Sigmoid colon (tissue), 4 donors: ENCODE measurements around the gene RPS19BP1.

Experiments used
- EP300 ChIP-seq, 4 donors: sonication (generic); formaldehyde crosslinking; IDR thresholded peaks; one replicate each; pipeline ENCODE4 v1.6.1; 2017; ENCODE audit warnings: antibody characterized with exemption in 4 of 4
- POLR2A ChIP-seq, 2 donors: fragments of 450-650 bp; IDR thresholded peaks; one replicate each; pipeline ENCODE4 v1.6.1; 2016; ENCODE audit warnings: antibody characterized with exemption in 2 of 2, mild to moderate bottlenecking in 2 of 2, moderate library complexity in 2 of 2
- POLR2AphosphoS5 ChIP-seq, 4 donors: sonication (generic); formaldehyde crosslinking; IDR thresholded peaks; one replicate each; pipeline ENCODE4 v1.6.1; 2017; ENCODE audit warnings: antibody characterized with exemption in 4 of 4
- TF ChIP-seq, protein P1 (sequence below), 4 experiments: fragments of 450-650 bp in 3 of 4; fragments of 200-600 bp in 1 of 4; IDR thresholded peaks; one replicate each; pipeline ENCODE4 v1.5.1; 2016 to 2019; ENCODE audit warnings: antibody characterized with exemption in 4 of 4, mild to moderate bottlenecking in 3 of 4, moderate library complexity in 2 of 4

DNA sequence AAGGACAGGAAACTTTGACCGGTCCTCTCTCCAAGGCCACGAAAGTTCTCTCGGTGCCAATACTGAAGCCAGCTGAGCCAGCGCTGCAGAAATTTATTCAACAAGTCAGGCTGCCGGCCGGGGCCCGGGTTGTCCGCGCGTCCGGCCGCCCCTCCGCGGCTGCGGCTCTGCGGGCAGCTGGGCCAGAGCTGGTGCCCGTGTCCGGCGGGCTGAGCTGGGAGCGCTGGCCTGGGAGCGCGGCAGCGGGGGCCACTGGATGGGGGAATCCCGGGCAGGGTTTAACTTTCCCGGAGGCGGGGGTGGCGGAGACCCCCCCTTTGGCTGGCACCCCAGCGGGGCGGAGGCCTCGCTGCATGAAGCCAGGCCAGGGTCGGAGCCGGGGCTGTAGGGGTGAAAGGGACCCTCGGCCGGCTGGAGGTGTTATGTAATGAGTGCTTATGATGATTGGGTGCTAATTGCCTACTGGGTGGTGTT is 25.7 kb upstream of the RPS19BP1 start:
- TF ChIP-seq, protein P1, sequence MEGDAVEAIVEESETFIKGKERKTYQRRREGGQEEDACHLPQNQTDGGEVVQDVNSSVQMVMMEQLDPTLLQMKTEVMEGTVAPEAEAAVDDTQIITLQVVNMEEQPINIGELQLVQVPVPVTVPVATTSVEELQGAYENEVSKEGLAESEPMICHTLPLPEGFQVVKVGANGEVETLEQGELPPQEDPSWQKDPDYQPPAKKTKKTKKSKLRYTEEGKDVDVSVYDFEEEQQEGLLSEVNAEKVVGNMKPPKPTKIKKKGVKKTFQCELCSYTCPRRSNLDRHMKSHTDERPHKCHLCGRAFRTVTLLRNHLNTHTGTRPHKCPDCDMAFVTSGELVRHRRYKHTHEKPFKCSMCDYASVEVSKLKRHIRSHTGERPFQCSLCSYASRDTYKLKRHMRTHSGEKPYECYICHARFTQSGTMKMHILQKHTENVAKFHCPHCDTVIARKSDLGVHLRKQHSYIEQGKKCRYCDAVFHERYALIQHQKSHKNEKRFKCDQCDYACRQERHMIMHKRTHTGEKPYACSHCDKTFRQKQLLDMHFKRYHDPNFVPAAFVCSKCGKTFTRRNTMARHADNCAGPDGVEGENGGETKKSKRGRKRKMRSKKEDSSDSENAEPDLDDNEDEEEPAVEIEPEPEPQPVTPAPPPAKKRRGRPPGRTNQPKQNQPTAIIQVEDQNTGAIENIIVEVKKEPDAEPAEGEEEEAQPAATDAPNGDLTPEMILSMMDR (IDR thresholded peaks at IDR 0.05), result no peak
- TF ChIP-seq POLR2AphosphoS5 (IDR thresholded peaks at IDR 0.05), result no peak
- no peak for TF ChIP-seq POLR2A (IDR thresholded peaks at IDR 0.05)
- TF ChIP-seq EP300 (IDR thresholded peaks at IDR 0.05), result no peak
